CD4-positive, alpha-beta T cell treated with Interleukin-15 for 4 hours (primary cell): ENCODE measurements around the gene JCAD.
"Not testable (repeated sequence)": the region's sequence is repeated elsewhere in the genome, so short reads cannot be mapped to it uniquely, and the experiment has no call there.

Experiments used
- DNase-seq: peaks from one replicate; pipeline ENCODE4 v3.0.0-alpha.2; 2020; ENCODE audit warnings: low spot score

Gene JCAD

DNA sequence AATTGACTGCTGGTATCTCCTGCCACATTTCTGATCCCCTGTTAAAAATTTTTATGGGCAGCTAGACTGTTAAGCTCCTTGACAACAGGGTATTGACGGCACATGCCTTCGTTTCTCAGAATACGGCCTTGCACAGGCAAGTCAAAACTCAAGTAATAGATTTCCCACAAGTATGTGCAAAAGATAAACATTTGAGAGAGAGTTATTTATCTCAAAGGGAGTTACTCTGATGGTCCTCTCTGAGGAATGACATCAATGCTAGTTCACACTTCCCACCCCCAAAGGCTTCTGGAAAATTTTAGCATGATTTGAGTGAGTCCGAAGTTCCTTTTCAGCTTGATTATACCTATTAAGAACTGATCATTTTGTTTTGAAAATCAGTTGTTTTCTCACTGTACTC lies 71.9 kb downstream of the JCAD start:
- no peak for DNase-seq

DNA sequence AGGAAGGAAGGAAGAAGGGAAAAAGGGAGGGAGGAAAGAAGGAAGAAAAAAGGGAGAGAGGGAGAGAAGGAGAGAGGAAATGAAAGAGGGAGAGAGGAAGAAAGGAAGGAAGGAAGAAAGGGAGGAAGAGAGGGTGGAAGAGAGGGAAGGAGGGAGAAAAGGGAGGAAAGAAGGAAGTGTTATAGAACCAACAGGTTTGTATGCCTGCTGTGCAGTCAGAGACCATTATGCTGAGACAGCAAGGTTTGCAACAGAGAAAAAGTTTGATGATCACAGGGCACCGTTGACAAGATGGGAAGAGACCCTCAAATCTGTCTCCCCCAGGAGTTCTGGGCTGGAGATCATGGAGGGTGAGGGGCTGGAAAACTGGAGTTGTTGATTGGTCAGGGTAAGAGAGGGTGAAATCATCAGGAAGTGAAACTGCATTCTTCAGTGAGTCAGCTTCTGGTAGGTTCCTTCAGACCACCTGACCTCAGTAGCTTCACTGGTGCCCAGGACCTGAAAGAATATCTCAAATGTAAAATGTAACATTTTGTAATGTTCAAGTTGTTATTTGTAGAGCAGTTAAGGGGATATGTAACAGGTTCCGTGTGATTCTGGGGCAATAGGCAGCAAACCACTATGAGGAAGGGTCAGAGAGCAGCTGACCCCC lies 76.3 kb downstream of the JCAD start:
- no peak for DNase-seq

DNA sequence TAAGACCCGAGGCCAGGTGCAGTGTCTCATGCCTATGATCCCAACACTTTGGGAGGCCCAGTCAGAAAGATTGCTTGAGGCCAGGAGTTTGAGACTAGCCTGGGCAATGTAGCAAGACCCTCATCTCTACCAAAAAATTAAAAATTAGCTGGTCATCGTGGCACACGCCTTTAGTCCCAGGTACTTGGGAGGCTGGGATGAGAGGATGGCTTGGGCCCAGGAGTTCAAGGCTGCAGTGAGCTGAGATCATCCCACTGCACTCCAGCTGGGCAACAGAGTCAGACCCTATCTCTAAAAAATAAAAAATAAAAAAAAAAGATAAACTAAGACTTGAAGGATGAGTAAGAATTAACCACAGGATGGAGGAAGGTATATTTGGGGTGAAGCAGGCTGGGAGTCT lies 77.9 kb downstream of the JCAD start:
- no peak for DNase-seq

DNA sequence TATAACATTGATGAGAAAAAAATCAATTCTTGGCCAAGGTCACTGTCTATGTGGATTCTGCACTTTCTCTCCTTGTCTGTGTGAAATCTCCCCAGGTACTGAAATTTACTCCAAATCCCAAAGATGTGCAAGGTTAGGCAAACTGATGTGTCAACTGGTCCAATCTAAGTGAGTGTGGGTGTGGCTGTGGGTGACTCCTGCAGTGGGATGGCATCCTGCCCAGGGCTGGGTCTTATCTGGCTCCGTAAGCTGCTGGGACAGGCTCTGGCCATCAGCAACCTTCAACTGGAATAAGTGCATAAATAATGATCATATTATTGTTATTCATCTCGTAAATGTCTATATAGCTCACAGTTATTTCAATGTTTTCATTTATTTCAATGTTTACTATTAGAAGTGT lies 79.3 kb downstream of the JCAD start:
- no peak for DNase-seq

DNA sequence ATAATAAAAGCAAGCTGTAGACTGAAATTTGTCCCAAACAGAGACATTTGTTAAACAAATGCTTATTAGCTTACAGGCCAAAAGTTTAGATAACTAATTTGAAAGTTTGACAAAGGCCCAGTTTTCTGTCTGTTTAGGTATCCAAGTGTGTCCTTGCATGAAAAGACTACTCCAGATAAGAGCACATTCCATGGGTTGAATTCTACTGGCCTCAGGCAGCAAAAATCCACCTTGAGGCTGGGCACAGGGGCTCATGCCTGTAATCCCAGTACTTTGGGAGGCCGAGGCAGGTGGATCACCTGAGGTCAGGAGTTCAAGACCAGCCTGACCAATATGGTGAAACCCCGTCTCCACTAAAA lies 80.0 kb downstream of the JCAD start:
- DNase-seq, result not testable (repeated sequence)

DNA sequence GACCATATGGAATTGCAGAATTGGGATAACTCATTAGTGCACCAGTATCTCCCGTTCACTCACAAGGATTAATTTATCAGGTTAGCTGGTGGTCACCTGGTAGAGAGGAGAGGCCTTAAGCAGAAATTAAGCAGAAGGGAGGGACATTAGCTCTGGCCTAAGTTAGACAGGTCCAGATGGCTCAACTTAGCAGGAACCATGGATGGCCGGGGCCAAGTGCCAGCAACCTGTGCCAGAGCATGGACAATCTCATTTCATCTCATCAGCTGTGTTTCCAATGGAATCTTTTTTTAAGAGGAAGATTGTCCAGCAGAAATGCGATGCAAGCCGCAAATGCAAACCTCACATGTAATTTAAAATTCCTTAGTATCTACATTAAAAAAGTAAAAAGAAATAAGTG lies 82.2 kb downstream of the JCAD start:
- DNase-seq, result no peak

DNA sequence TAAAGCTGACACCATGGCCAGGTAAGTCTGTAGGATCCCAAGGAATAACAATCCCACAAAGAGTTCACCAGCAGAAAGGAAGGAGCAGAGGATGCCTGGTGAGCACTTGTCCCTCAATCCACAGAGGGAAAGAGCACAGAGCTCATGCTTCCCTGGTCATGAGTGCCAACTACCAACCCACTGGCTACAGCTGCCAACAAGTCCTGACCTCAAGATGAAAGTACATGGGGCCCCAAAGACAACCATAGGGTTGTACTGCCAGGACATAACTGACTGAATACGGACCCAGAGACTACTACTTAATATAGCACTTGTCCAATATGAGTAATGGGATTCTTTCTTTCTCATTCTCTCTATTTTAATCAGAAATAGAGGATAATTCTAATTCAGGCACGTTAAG lies 83.3 kb downstream of the JCAD start:
- no peak for DNase-seq

DNA sequence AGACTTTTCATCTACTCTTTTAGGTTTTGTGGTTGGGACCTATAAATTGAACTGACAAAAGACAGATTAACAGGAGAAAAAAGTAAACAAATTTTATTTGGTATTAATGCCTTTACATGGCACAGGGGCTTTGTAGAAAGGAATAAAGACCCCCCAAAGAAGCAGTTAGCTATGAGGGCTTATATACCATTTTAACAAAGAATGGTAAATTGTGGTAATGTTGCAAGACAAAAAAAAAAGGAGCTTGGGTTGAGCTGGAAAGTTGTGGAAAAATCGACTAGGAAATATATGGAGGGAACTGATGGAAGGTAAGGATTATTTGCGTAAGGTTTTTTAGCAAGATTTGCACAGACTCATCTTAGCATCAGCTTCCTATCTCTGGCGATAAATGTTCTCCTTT lies 84.6 kb downstream of the JCAD start:
- DNase-seq, result no peak

DNA sequence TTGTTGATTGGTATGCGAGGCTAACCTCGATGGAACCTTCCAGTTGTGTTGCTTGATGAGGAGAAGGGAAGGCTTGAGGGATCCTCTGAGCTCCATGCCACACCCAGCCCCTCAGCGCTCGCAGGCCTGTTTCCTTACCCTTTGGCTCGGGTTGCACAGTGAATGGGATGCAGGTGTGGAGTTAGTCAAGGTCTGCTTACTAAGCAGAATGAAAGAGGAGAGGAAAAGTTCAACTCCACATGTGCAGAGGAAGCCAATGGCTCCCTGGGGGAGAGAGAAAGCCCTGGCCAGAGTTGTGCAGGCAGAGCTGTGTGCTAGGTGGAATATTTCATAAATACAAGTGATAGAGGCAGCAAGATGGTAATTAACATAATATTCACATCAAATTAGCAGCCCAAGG lies 85.5 kb downstream of the JCAD start:
- no peak for DNase-seq

DNA sequence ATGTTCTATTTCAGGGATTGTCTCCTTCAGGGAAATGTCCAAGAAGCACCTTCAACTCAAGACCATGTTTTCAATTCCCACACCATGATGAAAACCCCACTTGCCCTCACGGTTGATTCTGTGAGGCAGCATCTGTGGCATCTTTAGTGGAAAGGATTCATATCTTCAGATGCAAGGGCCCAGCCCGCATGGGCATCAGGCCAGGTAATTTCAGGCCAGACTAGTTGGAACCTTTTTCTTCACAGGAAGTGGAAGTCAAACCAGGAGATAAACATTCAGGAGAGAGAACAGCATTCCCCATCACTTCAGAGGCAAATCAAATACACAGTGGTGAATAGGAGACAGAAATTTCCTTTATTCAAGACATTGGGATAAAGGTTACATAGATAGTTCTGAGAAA lies 88.8 kb downstream of the JCAD start:
- DNase-seq, result no peak

DNA sequence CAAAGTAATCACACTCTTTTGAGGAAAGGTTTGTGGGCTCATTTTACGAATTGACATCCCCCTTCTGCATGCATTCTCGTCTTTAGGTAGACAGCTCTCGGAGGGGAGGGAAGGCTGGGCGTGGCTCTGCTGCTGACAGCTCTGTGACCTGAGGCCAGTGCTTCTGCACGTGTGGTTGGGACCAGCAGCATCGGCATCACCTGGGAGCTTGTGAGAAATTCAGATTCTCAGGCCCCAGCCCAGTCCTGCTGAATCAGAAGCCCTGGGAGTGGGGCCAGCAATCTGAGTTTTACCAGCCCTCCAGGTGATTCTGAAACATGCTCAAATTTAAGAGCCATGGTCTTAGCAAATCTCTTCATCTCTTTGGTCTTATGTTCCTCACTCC lies 89.4 kb downstream of the JCAD start:
- DNase-seq, result no peak

DNA sequence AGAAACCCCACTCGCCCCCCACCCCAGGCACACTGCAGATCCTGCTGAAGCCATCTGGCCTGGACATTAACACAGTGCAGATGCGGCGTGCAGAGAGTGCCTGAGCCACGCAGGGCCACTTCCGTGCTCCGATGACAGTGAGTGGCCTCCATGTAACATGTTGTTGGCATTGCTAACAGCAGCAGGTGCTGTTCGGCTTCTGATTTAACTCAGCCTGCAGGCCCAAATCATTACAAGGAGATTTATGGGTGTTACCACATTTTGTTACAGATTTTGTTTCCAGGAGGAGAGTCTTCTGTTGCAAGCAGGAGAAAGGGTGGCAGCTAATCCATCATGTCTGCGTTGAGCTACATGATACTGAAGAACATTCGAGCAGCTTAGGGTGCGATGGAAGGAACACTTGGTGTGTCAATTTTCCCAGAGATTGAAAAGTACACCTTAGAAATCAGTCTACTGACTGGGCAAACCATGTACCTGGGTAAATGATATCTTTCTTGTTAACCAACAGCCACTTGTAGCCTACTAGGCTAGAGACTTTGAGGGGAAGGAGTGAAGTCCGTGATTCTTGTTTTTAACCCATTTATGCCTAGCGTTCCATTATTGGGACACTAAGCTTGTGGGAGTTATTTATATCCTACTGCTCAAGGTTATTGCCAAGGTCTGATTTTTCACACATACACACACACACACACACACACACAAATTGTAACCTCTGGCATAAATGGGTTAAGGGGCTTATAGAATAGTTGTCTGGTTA lies 90.0 kb downstream of the JCAD start:
- DNase-seq, result no peak

DNA sequence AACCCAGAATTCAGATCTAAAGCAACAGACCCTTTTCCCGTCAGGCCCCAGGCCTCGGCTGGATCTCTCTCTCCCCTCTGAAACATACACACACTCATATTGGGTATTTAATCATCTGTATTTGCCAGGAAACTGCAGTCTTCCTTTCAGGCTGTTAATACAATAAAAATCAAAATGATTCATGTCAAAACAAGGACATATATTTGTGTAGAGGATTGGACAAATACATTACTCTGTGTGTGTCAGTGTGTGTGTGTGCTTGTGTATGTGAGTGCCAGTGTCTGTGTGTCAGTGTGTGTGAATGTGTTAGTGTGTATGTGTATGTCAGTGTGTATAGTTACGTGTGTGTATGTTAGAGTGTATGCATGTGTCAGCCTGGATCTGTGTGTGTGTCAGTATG lies 90.8 kb downstream of the JCAD start:
- no peak for DNase-seq

DNA sequence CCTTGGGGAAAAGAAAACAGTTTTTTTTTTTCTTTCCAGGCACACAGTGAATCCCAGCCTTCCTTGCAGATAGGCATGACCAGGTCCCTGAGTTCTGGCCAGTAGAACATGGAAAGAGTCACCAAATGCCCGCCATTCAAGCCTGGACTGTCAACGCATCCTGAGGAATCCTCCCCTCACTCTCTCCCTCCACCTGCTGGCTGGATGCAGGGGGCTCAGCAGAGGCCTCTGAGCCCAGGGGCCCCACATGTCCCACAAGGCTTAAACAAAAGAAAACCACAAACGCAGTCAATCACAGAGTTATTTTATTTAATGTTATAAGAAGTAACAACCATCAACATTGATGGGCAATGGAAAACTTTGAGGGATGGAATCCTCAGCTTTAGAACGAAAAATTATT lies 93.1 kb downstream of the JCAD start:
- no peak for DNase-seq
